ENCODE measurements around the gene CHSY1.

DNA sequence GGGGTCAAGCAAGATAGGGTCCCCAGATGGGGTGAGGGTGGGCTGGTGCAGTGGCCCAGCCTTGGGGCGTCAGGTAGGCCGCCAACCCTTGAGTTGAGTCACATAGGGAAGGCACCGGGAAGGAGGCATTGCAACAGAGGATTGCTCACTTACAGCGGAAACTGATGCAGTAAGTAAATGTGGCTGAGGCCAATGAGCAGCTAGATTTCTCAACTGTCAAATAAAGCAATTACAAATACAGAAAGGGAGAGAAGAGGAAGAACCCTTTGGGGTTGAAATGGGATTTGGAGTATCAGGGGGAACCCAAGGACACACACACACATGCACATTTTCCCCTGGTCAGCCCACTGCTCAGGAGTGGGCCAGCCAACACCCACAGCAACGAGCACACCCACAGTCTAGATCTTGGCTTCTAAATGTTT, 44.0 kb downstream of the CHSY1 start:
- TF ChIP-seq, protein P1, sequence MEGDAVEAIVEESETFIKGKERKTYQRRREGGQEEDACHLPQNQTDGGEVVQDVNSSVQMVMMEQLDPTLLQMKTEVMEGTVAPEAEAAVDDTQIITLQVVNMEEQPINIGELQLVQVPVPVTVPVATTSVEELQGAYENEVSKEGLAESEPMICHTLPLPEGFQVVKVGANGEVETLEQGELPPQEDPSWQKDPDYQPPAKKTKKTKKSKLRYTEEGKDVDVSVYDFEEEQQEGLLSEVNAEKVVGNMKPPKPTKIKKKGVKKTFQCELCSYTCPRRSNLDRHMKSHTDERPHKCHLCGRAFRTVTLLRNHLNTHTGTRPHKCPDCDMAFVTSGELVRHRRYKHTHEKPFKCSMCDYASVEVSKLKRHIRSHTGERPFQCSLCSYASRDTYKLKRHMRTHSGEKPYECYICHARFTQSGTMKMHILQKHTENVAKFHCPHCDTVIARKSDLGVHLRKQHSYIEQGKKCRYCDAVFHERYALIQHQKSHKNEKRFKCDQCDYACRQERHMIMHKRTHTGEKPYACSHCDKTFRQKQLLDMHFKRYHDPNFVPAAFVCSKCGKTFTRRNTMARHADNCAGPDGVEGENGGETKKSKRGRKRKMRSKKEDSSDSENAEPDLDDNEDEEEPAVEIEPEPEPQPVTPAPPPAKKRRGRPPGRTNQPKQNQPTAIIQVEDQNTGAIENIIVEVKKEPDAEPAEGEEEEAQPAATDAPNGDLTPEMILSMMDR (conservative IDR thresholded peaks at IDR 0.05; ENCODE audit: low read depth, low read length): no peak
- TF ChIP-seq EZH2 (IDR thresholded peaks at IDR 0.05; ENCODE audit: borderline replicate concordance, low read depth, low read length, poor library complexity, severe bottlenecking): no peak
